Measurements from ENCODE around the gene ZMYM4. TPM values are rescaled to one million over a fixed set of nuclear protein-coding genes. Genes with fewer than 3 reads are reported as not detected.
"Not testable (repeated sequence)": the region's sequence is repeated elsewhere in the genome, so short reads cannot be mapped to it uniquely, and the experiment has no call there.

The ZMYM4 gene
- total RNA-seq, 1 donor from 2014 or later, result 27.7 TPM

DNA sequence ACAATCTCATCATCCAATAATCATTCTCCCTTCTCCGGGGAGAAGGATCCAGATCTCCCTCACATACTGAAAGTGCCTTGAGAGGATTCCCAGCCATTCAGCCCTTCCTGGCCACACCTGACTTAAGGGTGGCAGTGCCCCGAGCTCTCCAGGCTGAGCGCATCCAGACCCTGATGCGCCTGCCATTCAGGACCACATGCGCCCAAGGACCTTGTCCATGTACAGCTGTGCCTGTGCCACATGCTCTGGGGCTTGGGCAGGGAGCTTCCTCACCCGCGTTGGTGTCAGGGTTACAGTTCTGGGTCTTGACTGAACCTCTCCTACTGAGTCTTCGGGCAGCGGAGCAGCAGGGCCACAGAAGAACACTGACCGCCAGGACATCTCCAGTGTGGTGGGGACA is 167.6 kb downstream of the ZMYM4 start:
- DNase-seq (ENCODE audit: missing footprints) (peak; percentile 50), ATAC-seq (no peak)
- intact Hi-C loops (cut with DNase I), result no loop called here

DNA sequence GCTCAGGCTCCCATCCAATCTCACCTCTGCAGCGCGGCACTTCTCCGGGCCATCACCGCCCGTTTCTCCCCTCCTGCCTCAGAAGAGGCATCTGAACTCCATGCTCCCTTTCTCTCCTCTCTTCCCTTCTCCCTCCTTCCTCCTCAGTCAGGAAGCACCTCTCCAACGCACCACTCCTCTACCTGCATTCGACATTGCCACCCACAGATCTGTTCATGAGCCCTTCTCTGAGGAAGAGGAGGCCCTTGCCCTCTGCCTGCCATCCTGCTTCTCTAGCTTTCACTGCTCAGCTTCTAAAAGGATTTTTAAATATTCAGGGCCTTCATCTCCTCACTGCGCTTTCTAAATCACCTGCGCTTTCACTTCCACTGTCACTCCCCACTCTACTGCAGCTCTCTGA is 168.7 kb downstream of the ZMYM4 start:
- intact Hi-C loops (cut with DNase I), result no loop called here
- ATAC-seq (no peak), DNase-seq (ENCODE audit: missing footprints) (no peak)

DNA sequence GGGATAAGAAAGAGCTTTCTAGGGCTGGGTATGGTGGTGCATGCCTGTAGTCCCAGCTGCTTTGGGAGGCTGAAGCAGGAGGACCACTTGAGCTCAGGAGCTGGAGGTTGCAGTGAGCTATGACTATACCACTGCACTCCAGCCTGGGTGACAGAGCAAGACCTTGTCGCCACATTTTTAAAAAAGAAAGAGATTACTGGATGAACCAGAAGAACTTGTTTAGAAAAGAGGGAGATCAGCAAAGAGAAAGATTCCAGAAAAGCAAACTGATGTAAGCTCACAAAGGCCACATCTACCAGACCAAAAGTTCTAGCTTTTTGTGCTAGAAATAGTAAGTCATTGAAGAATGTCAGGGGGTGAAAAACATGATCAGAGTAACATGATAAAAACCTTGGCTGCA is 171.1 kb downstream of the ZMYM4 start:
- intact Hi-C loops (cut with DNase I), result no loop called here
- DNase-seq (ENCODE audit: missing footprints), result no peak

DNA sequence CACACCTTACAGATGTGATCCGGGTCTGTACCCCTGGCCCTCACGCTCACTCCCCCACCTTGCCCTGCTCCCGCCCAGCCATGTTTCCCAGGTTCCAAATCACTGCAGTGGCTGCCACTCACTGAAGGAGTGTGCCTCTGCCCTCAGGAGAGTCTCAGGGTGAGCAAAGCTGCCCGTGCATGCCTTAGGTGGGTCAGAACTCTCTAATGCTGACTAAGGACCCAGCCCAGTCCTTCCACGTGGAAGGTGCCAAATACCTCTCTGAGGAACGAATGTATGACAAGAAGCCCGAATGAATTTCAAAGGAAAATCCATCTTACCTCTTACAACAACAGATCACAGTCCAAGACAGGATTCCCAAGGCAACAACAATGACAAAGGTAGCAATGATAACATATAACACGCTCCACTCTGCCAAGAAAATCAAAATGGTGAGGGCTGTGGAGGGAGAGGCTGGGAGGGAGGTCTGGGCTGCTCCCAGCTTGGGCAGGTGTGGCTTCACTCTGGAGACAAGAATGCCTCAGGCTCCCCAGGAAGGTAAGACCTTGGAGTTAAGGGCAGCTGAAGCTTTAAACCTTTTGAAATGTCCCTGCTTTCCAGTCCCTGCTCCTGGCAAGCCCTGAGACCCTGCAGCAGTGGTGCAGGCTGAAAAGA is 173.5 kb downstream of the ZMYM4 start:
- no peak for ATAC-seq

More for the DNA sequence above, 171.1 kb downstream of the ZMYM4 start:
- no peak for ATAC-seq

GRCh38 chr1:35442734-35443133 is 174.2 kb downstream of the ZMYM4 start:
- intact Hi-C loops (cut with DNase I), result no loop called here
- ATAC-seq (no peak), DNase-seq (ENCODE audit: missing footprints) (no peak)

More for the DNA sequence above, 173.5 kb downstream of the ZMYM4 start:
- no peak for DNase-seq (ENCODE audit: missing footprints)
- intact Hi-C loops (cut with DNase I), result no loop called here

DNA sequence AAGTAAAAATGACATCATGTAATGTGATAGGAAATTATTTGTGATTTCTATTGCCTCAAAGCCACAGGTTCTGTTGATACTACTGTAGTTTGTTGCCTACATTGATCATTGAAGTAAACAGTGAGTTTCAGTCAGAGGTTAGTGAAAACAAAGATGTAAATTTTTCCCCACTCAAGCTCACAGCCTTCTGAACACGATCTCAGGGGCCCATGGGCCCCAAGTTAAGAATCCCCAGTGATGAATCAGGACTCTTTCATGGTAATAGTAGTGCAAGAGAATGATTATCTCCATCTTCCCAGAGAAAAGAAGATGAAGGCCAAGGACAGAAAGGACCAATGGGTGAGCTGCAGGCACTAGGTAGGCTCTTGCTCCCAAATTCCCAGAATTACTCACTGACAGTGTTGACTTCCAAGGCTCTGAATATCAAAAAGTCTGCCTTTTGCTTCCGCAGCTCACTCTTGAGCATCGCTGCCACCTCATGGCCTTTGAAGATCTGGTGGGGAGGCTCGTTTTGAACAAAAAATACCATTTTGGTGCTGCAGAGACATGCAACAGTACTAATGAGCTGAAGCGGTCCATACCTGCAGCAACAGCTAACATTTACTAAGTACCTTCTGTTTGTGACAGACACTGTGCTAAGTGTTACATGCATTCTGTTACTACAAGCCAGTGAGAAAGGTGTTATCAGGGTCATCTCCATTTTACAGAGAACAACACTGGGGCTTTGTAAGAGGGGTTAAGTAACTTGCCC is 175.4 kb downstream of the ZMYM4 start:
- no peak for DNase-seq (ENCODE audit: missing footprints)
- ATAC-seq, result no peak
- intact Hi-C loops (cut with DNase I), result no loop called here

DNA sequence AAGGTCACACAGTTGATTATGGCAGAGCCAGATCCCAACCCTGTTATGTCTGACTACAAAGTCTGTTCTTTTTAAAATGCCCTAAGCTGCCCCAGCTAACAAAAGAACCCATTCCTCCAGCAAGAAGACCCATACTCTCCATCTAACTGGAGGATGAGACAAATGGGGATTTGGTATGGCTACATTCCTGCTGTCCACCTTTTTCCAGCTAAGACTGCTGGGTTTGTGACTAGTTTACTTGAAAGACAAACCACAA is 175.9 kb downstream of the ZMYM4 start:
- DNase-seq (ENCODE audit: missing footprints), result no peak
- intact Hi-C loops (cut with DNase I), result no loop called here
- no peak for ATAC-seq

DNA sequence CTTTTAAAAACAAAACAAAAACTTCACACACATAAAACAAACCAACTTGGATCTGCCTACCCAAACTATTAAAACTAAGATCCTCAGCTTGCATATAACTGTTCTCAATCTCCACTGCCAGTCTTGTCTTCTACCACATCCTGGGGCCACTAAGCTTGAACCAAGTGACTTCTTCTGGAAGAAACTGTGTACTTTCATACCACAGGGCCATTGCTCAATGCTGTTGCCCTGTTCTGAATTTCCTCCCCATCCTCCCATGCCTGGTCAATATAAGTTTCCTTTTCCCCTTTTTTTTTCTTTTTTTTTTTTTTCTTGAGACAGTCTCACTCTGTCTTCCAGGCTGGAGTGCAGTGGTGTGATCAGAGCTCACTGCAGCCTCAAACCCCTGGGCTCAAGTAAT is 178.8 kb downstream of the ZMYM4 start:
- DNase-seq (ENCODE audit: missing footprints) (no peak), ATAC-seq (no peak)
- intact Hi-C loops (cut with DNase I), result no loop called here

DNA sequence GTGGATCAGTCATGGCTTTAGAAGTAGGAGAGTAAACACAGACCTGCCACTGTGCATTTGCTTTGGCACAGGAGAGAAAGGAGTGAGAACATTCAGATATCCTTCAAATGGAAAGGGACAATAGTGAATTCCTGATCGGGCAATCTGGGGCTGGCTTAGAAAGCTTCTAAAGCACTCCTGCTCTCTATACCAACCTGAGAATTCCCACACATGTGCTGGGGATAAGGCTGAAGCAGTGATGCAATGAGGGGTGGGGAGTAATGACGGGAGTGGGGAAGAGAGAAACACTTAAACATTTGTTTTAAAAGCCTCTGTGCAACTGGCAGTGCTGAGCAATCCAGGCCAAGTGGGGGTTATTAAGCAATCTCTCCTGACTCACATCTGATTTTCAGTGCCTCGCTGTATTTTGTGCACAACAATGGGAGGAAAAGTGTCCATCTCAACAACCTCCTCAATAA is 179.9 kb downstream of the ZMYM4 start:
- DNase-seq (ENCODE audit: missing footprints) (no peak), ATAC-seq (no peak)
- intact Hi-C loops (cut with DNase I), result no loop called here

- intact Hi-C loops (cut with DNase I), result loop anchor here (5.0 kb wide), 2 partner anchors 93 to 278 kb away; no protein-coding TSS in a partner anchor
- DNase-seq (ENCODE audit: missing footprints) (no peak), ATAC-seq (no peak)
These were observed 181.0 kb downstream of the ZMYM4 start for GRCh38 chr1:35449334-35450008.

DNA sequence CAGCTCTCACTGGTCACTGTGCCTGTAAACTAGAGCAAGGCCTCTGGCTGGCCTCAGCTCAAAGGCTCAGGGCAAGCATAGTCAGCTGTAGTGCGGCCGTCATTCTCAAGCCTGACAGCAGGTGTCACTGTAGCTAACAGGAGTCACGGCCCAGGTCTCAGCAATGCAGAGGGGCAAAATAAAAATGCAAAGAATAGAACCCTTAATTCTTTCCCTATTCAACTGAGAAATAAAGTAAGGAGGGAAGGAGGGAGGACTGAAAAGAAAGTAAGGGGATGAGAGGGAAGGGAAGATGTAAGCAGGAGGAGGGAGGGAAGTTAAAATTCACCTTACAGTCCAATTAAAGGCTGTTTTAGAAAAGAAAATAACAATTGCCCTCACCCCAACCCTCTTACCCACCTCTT is 182.6 kb downstream of the ZMYM4 start:
- peak; percentile 92 for DNase-seq (ENCODE audit: missing footprints)
- ATAC-seq, result peak; percentile 84
- intact Hi-C loops (cut with DNase I), result loop anchor here (1.0 to 5.0 kb wide), 3 partner anchors 91 to 276 kb away; no protein-coding TSS in a partner anchor

DNA sequence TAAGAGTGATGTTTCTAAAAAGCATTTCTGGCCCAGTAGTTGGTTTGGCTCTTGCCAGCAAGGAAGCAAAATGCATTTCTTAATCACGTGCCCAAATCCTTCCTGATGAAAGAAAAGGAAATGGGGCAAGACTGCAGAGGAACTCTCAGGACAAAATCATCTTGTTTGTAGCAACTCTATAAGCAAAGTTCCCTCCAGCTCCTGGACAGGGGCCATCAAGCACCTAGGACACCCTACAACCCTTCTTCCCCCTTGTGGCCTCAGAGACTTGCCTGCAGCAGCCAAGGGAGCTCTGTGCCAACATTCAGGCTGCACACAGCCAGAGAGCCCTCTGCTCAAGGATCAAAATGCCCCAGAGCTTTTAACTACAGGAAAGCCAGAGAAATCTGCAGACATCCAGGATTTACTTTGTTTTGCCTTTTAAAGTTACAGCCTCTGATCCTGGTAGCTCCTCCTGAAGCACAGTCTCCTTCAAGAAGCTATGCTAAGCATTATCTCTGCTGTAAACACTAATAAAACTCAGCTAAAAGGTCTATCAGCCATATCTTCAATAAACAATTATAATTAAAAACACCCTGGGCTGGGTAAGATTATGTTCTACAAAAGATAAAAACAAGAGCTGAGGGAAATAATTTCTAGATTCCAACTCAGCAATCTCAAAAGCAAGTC is 183.7 kb downstream of the ZMYM4 start:
- DNase-seq (ENCODE audit: missing footprints), result peak; percentile 70
- peak; percentile 74 for ATAC-seq
- intact Hi-C loops (cut with DNase I), result loop anchor here (5.0 kb wide), 2 partner anchors 90 to 275 kb away; no protein-coding TSS in a partner anchor

GRCh38 chr1:35453031-35453430 is 184.5 kb downstream of the ZMYM4 start:
- intact Hi-C loops (cut with DNase I), result loop anchor here (5.0 kb wide), 2 partner anchors 89 to 274 kb away; no protein-coding TSS in a partner anchor
- ATAC-seq, result no peak
- DNase-seq (ENCODE audit: missing footprints), result no peak

- intact Hi-C loops (cut with DNase I), result loop anchor here (5.0 kb wide), 2 partner anchors 88 to 273 kb away; no protein-coding TSS in a partner anchor
- ATAC-seq (no peak), DNase-seq (ENCODE audit: missing footprints) (no peak)
These were observed 185.7 kb downstream of the ZMYM4 start for GRCh38 chr1:35454176-35454575.

DNA sequence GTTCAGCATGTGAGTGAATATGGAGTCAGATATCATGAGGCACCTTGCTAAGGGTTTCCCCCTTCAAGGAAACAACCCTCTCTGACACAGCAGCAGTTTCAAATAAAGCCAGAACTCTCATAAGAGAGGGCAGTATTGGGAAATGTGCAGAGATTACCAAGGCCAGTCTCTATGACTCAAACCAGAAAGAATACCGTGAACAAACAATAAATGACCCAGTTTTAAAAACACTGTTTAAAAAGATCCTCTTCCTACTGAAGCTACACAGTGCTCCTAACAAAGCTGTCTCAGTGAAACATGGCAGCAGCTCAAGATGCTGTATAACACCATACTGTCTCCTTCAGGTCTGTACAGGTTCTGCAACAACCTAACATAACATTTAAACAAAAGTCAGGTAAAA is 186.1 kb downstream of the ZMYM4 start:
- intact Hi-C loops (cut with DNase I), result loop anchor here (5.0 kb wide), 2 partner anchors 88 to 273 kb away; no protein-coding TSS in a partner anchor

GRCh38 chr1:35460796-35461195 is 192.3 kb downstream of the ZMYM4 start:
- ATAC-seq (no peak), DNase-seq (ENCODE audit: missing footprints) (no peak)
- intact Hi-C loops (cut with DNase I), result no loop called here

More for the DNA sequence above, 186.1 kb downstream of the ZMYM4 start:
- DNase-seq (ENCODE audit: missing footprints), result no peak
- ATAC-seq, result no peak

DNA sequence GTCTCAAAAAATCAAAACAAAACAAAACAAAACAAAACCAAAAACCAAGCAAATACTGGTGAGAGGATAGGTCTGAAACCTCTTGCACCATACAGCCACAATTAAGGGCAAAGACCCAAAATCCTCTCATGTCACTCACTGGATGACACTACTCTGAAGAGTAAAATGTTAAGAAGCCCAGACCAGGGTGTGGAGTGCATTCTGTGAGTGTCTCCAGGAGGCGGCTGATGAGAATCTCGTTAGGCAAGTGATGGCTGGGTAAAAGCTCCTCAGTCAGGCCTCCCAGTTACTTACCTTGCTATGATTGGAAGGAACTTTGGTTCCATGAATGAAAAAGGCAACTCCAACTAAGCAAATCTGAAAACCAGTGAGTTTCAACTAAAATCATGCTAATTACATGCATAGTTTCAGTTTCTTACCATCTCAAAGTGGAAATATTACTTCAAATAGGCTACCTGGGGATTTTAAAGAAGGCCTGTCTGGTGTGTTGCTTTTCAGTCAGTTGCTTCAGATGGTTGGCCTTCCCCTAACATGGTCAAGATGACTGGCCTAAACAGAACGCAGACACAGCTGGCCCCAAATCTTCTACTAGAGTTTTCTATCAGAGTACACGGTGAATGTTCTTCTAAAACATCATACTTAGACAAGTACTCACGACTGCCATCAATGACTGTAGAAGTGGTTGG is 193.6 kb downstream of the ZMYM4 start:
- ATAC-seq (no peak), DNase-seq (ENCODE audit: missing footprints) (no peak)
- intact Hi-C loops (cut with DNase I), result no loop called here

DNA sequence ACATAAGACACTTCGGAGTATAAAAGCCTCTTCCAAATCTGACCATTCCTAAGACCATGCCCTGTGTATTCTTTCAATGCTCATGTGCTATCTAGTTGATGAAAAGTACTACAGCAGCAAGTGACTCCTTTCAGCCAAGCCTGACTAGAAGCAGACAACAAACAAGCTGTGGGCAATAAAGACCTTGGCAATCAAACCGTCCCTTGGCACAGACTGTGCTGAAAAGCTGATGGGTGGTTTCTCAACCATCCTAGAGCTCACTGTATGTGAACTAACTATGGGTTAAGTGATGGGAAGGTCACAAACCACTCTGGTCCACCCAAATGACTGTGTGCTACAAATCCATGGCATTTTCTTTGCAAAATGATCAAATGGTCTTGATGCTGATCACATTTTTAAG is 194.7 kb downstream of the ZMYM4 start:
- ATAC-seq (peak; percentile 69), DNase-seq (ENCODE audit: missing footprints) (no peak)
- intact Hi-C loops (cut with DNase I), result no loop called here

DNA sequence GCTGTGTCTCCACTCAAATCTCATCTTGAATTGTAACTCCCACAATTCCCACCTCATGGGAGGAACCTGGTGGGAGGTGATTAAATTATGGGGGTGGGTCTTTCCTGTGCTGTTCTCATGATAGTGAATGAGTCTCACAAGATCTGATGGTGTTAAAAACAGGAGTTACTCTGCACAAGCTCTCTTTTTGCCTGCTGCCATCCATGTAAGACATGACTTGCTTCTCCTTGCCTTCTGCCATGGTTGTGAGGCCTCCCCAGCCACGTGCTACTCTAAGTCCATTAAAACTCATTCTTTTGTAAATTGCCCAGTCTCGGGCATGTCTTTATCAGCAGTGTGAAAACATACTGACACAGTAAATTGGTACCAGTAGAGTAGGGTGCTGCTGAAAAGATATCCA is 195.2 kb downstream of the ZMYM4 start:
- ATAC-seq; DNase-seq (ENCODE audit: missing footprints); intact Hi-C loops (cut with DNase I): not testable (repeated sequence)

Measured in Right ventricle myocardium inferior (tissue), 1 donor.